HEK293 (cell line): ENCODE results near the gene TIGD7.
A peak's percentile ranks its signal among the peaks of the same experiment; 100 is the strongest.

ENCODE experiments used
- GFI1B ChIP-seq: fragments of 450-650 bp; formaldehyde crosslinking; IDR thresholded peaks from 2 replicates; pipeline ENCODE4 v1.5.1; 2016; ENCODE audit warnings: missing biosample characterization, missing genetic modification characterization
- HOXC10 ChIP-seq: sonication (generic); formaldehyde crosslinking; IDR thresholded peaks from 2 replicates; pipeline ENCODE4 v1.8.1; 2023; ENCODE audit warnings: mild to moderate bottlenecking, missing genetic modification reagents
- KLF9 ChIP-seq: fragments of 450-650 bp; formaldehyde crosslinking; IDR thresholded peaks from 2 replicates; pipeline ENCODE4 v1.5.1; 2016; ENCODE audit warnings: missing biosample characterization, missing genetic modification characterization, low read depth
- MEIS1 ChIP-seq: sonication (generic); formaldehyde crosslinking; IDR thresholded peaks from 2 replicates; pipeline ENCODE4 v1.8.1; 2022; ENCODE audit warnings: missing genetic modification reagents, mild to moderate bottlenecking, borderline replicate concordance
- MZF1 ChIP-seq: fragments of 450-650 bp; formaldehyde crosslinking; IDR thresholded peaks from 2 replicates; pipeline ENCODE4 v1.5.1; 2017; ENCODE audit warnings: missing biosample characterization, missing genetic modification characterization, borderline replicate concordance
- OVOL3 ChIP-seq: fragments of 450-650 bp; formaldehyde crosslinking; IDR thresholded peaks from 2 replicates; pipeline ENCODE4 v1.5.1; 2016; ENCODE audit warnings: missing biosample characterization, missing genetic modification characterization
- SCRT2 ChIP-seq: fragments of 450-650 bp; formaldehyde crosslinking; IDR thresholded peaks from 2 replicates; pipeline ENCODE4 v1.5.1; 2016; ENCODE audit warnings: missing biosample characterization, missing genetic modification characterization
- SP3 ChIP-seq: fragments of 450-650 bp; formaldehyde crosslinking; IDR thresholded peaks from 2 replicates; pipeline ENCODE4 v1.5.1; 2016; ENCODE audit warnings: missing biosample characterization, missing genetic modification characterization
- ZBTB11 ChIP-seq: fragments of 450-650 bp; formaldehyde crosslinking; conservative IDR thresholded peaks from 2 replicates; pipeline ENCODE4 v1.5.1; 2016; ENCODE audit warnings: low read depth, missing biosample characterization, missing genetic modification characterization
- ZBTB6 ChIP-seq: fragments of 450-650 bp; formaldehyde crosslinking; IDR thresholded peaks from 2 replicates; pipeline ENCODE4 v1.5.1; 2017; ENCODE audit warnings: missing biosample characterization, missing genetic modification characterization
- ZBTB7A ChIP-seq: fragments of 450-650 bp; formaldehyde crosslinking; IDR thresholded peaks from 2 replicates; pipeline ENCODE4 v1.5.1; 2016; ENCODE audit warnings: low read depth, missing biosample characterization, missing genetic modification characterization
- ZFP3 ChIP-seq: fragments of 450-650 bp; formaldehyde crosslinking; IDR thresholded peaks from 2 replicates; pipeline ENCODE4 v1.5.1; 2016; ENCODE audit warnings: low read depth, missing biosample characterization, missing genetic modification characterization
- ZNF121 ChIP-seq: fragments of 450-650 bp; formaldehyde crosslinking; IDR thresholded peaks from 2 replicates; pipeline ENCODE4 v1.5.1; 2016; ENCODE audit warnings: missing biosample characterization, missing genetic modification characterization
- ZNF157 ChIP-seq: fragments of 450-650 bp; formaldehyde crosslinking; IDR thresholded peaks from 2 replicates; pipeline ENCODE4 v1.5.1; 2016; ENCODE audit warnings: missing biosample characterization, missing genetic modification characterization
- ZNF184 ChIP-seq: fragments of 450-650 bp; IDR thresholded peaks from 2 replicates; pipeline ENCODE4 v1.5.1; 2018; ENCODE audit warnings: missing biosample characterization, mild to moderate bottlenecking, missing genetic modification characterization
- ZNF23 ChIP-seq: fragments of 450-650 bp; formaldehyde crosslinking; IDR thresholded peaks from 2 replicates; pipeline ENCODE4 v1.5.1; 2016; ENCODE audit warnings: missing biosample characterization, missing genetic modification characterization, borderline replicate concordance
- ZNF24 ChIP-seq: fragments of 450-650 bp; formaldehyde crosslinking; IDR thresholded peaks from 2 replicates; pipeline ENCODE4 v1.5.1; 2016; ENCODE audit warnings: missing biosample characterization, missing genetic modification characterization
- ZNF292 ChIP-seq: fragments of 450-650 bp; formaldehyde crosslinking; IDR thresholded peaks from 2 replicates; pipeline ENCODE4 v1.5.1; 2016; ENCODE audit warnings: low read depth, missing biosample characterization, missing genetic modification characterization, borderline replicate concordance
- ZNF311 ChIP-seq: fragments of 450-650 bp; formaldehyde crosslinking; IDR thresholded peaks from 2 replicates; pipeline ENCODE4 v1.5.1; 2017; ENCODE audit warnings: missing biosample characterization, missing genetic modification characterization, borderline replicate concordance
- ZNF366 ChIP-seq: fragments of 450-650 bp; formaldehyde crosslinking; conservative IDR thresholded peaks from 2 replicates; pipeline ENCODE4 v1.5.1; 2016; ENCODE audit warnings: missing biosample characterization, missing genetic modification characterization
- ZNF37A ChIP-seq: fragments of 450-650 bp; IDR thresholded peaks from 2 replicates; pipeline ENCODE4 v1.5.1; 2018; ENCODE audit warnings: missing biosample characterization, missing genetic modification characterization
- ZNF423 ChIP-seq: fragments of 450-650 bp; formaldehyde crosslinking; IDR thresholded peaks from 2 replicates; pipeline ENCODE4 v1.5.1; 2016; ENCODE audit warnings: missing biosample characterization, missing genetic modification characterization
- ZNF558 ChIP-seq: fragments of 450-650 bp; formaldehyde crosslinking; IDR thresholded peaks from 2 replicates; pipeline ENCODE4 v1.5.1; 2016; ENCODE audit warnings: missing biosample characterization, missing genetic modification characterization
- ZNF585B ChIP-seq: fragments of 450-650 bp; formaldehyde crosslinking; IDR thresholded peaks from 2 replicates; pipeline ENCODE4 v1.5.1; 2016; ENCODE audit warnings: missing biosample characterization, missing genetic modification characterization
- ZNF629 ChIP-seq: fragments of 450-650 bp; formaldehyde crosslinking; IDR thresholded peaks from 2 replicates; pipeline ENCODE4 v1.5.1; 2017; ENCODE audit warnings: missing biosample characterization, missing genetic modification characterization
- ZNF660 ChIP-seq: fragments of 450-650 bp; IDR thresholded peaks from 2 replicates; pipeline ENCODE4 v1.5.1; 2018; ENCODE audit warnings: missing biosample characterization, mild to moderate bottlenecking, missing genetic modification characterization
- ZNF670 ChIP-seq: fragments of 450-650 bp; formaldehyde crosslinking; IDR thresholded peaks from 2 replicates; pipeline ENCODE4 v1.5.1; 2016; ENCODE audit warnings: missing biosample characterization, missing genetic modification characterization, low read depth
- ZSCAN23 ChIP-seq: fragments of 450-650 bp; formaldehyde crosslinking; IDR thresholded peaks from 2 replicates; pipeline ENCODE4 v1.5.1; 2016; ENCODE audit warnings: missing biosample characterization, missing genetic modification characterization
- TF ChIP-seq, protein P1 (sequence below): fragments of 450-650 bp; formaldehyde crosslinking; IDR thresholded peaks from 2 replicates; pipeline ENCODE4 v1.5.1; 2016; ENCODE audit warnings: missing biosample characterization, missing genetic modification characterization
- TF ChIP-seq, protein P2 (sequence below): sonication (generic); formaldehyde crosslinking; IDR thresholded peaks from 2 replicates; pipeline ENCODE4 v1.8.1; 2022; ENCODE audit warnings: mild to moderate bottlenecking, moderate library complexity, missing genetic modification reagents
- TF ChIP-seq, protein P3 (sequence below): fragments of 450-650 bp; formaldehyde crosslinking; IDR thresholded peaks from 2 replicates; pipeline ENCODE4 v1.5.1; 2017; ENCODE audit warnings: missing biosample characterization, missing genetic modification characterization

The TIGD7 gene

GRCh38 chr16:3305109-3306068 lies at the start of gene TIGD7, which contains the start of gene ZNF75A (continued):
- peak; percentile 89 for TF ChIP-seq ZBTB11 (tag by site-specific recombination)
- TF ChIP-seq ZNF423 (tag by site-specific recombination) = no peak
- no peak for TF ChIP-seq HOXC10
- TF ChIP-seq, protein P1, sequence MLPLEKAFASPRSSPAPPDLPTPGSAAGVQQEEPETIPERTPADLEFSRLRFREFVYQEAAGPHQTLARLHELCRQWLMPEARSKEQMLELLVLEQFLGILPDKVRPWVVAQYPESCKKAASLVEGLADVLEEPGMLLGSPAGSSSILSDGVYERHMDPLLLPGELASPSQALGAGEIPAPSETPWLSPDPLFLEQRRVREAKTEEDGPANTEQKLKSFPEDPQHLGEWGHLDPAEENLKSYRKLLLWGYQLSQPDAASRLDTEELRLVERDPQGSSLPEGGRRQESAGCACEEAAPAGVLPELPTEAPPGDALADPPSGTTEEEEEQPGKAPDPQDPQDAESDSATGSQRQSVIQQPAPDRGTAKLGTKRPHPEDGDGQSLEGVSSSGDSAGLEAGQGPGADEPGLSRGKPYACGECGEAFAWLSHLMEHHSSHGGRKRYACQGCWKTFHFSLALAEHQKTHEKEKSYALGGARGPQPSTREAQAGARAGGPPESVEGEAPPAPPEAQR (tag by site-specific recombination) = no peak
- no peak for TF ChIP-seq ZBTB7A (tag by site-specific recombination)
- no peak for TF ChIP-seq ZNF37A (tag by site-specific recombination)
- no peak for TF ChIP-seq ZNF292
- no peak for TF ChIP-seq MZF1 (tag by site-specific recombination)
- TF ChIP-seq ZNF121 = no peak
- TF ChIP-seq ZSCAN23 (tag by site-specific recombination) = no peak
- no peak for TF ChIP-seq ZFP3 (tag by site-specific recombination)
- TF ChIP-seq ZNF670 (tag by site-specific recombination) = no peak
- peak; percentile 33; the same call in 1 of the 2 replicates for TF ChIP-seq SCRT2
- TF ChIP-seq OVOL3 = 0 out of 2 replicates have a peak, but pooled peaks have one; percentile 47
- TF ChIP-seq ZNF157 (tag by site-specific recombination) = no peak
- TF ChIP-seq ZNF585B (tag by site-specific recombination) = no peak; the same call in 1 of the 2 replicates
- TF ChIP-seq ZNF660 (tag by site-specific recombination) = no peak; the same call in 1 of the 2 replicates
- TF ChIP-seq ZNF184 (tag by site-specific recombination) = no peak
- TF ChIP-seq SP3 (tag by site-specific recombination) = peak; percentile 73
- no peak for TF ChIP-seq ZNF366 (tag by site-specific recombination)
- TF ChIP-seq, protein P2, sequence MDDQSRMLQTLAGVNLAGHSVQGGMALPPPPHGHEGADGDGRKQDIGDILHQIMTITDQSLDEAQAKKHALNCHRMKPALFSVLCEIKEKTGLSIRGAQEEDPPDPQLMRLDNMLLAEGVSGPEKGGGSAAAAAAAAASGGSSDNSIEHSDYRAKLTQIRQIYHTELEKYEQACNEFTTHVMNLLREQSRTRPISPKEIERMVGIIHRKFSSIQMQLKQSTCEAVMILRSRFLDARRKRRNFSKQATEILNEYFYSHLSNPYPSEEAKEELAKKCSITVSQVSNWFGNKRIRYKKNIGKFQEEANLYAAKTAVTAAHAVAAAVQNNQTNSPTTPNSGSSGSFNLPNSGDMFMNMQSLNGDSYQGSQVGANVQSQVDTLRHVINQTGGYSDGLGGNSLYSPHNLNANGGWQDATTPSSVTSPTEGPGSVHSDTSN (CRISPR knock-in tag) = 0 out of 2 replicates have a peak, but pooled peaks have one; percentile 53
- TF ChIP-seq ZNF311 = no peak
- TF ChIP-seq, protein P3, sequence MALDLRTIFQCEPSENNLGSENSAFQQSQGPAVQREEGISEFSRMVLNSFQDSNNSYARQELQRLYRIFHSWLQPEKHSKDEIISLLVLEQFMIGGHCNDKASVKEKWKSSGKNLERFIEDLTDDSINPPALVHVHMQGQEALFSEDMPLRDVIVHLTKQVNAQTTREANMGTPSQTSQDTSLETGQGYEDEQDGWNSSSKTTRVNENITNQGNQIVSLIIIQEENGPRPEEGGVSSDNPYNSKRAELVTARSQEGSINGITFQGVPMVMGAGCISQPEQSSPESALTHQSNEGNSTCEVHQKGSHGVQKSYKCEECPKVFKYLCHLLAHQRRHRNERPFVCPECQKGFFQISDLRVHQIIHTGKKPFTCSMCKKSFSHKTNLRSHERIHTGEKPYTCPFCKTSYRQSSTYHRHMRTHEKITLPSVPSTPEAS = no peak
- peak; percentile 43; the same call in 1 of the 2 replicates for TF ChIP-seq KLF9 (tag by site-specific recombination)
- TF ChIP-seq ZBTB6 (tag by site-specific recombination) = peak; percentile 97
- TF ChIP-seq ZNF24 (tag by site-specific recombination) = 0 out of 2 replicates have a peak, but pooled peaks have one; percentile 7
- peak; percentile 64 for TF ChIP-seq ZNF629 (tag by site-specific recombination)
- TF ChIP-seq ZNF23 (tag by site-specific recombination) = no peak
- TF ChIP-seq MEIS1 (CRISPR knock-in tag) = no peak
- TF ChIP-seq ZNF558 (tag by site-specific recombination) = no peak
- TF ChIP-seq GFI1B (tag by site-specific recombination) = no peak
